Calu3 (cell line): ENCODE data around the gene NSD1. TPM values are rescaled to one million over a fixed set of nuclear protein-coding genes. Genes with fewer than 3 reads are reported as not detected.

Experiments
- BruUV-seq: library from RNA; stranded (reverse); fragments of 400-500 nt; replicated peaks from 2 replicates; lab custom pipeline; 2021; lab: Mats Ljungman, UMichigan
- CTCF ChIA-PET: fragments of 300-600 bp; sonication (Branson Sonifier 250); formaldehyde crosslinking; loops from one replicate; lab custom pipeline; 2022; ENCODE audit warnings: antibody characterized with exemption; lab: Charles Lee
- DNase-seq: peaks from one replicate; pipeline ENCODE4 v3.0.0; 2022
- H3K27ac Mint-ChIP-seq: one replicate; pipeline ENCODE4 v1.8.0; 2022; ENCODE audit warnings: mixed read lengths; ENCODE audit not compliant: unreplicated experiment
- H3K27me3 Mint-ChIP-seq: one replicate; pipeline ENCODE4 v1.8.0; 2022; ENCODE audit warnings: mixed read lengths; ENCODE audit not compliant: unreplicated experiment
- H3K36me3 Mint-ChIP-seq: one replicate; pipeline ENCODE4 v1.8.0; 2022; ENCODE audit warnings: mild to moderate bottlenecking, moderate library complexity, mixed read lengths; ENCODE audit not compliant: insufficient read depth, unreplicated experiment
- H3K4me1 Mint-ChIP-seq: one replicate; pipeline ENCODE4 v1.8.0; 2022; ENCODE audit warnings: mild to moderate bottlenecking, low read depth, mixed read lengths; ENCODE audit not compliant: unreplicated experiment
- H3K4me3 Mint-ChIP-seq: one replicate; pipeline ENCODE4 v1.8.0; 2022; ENCODE audit warnings: mild to moderate bottlenecking, low read depth, moderate library complexity, mixed read lengths; ENCODE audit not compliant: unreplicated experiment
- H3K9me3 Mint-ChIP-seq: one replicate; pipeline ENCODE4 v1.8.0; 2022; ENCODE audit warnings: low read depth, mixed read lengths; ENCODE audit not compliant: unreplicated experiment
- intact Hi-C: fragments of 100-400 bp; cut with micrococcal nuclease; formaldehyde crosslinking; loops from one replicate; pipeline ENCODE4 v1.10.0; 2022; ENCODE audit not compliant: unreplicated experiment
- total RNA-seq: library from RNA; stranded (reverse); gene quantifications from 2 replicates; pipeline ENCODE4 v1.2.3, GENCODE V29; 2022
- TF ChIP-seq, protein P1 (sequence below): fragments of 200-600 bp; IDR thresholded peaks from one replicate; pipeline ENCODE4 v1.8.0; 2022; ENCODE audit warnings: antibody characterized with exemption; ENCODE audit not compliant: unreplicated experiment

The NSD1 gene
- total RNA-seq, 1 experiment from 2014 or later: 61.4 TPM

DNA sequence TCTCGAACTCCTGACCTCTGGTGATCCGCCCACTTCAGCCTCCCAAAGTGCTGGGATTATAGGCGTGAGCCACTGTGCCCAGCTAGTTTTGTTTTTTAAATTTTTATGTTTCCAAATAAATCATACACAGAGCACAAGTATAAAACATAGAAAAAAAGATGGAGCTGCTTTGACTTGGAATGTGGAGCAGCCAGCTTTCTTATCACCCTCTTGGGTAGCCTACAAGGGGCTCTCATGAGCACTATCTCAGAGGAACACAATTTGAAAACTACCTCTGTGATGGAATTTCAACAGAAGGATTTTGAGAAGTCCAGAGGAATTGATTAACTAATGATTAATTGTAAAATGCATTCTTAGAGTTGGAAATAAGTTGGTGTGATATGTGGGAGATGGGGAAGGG lies 45.9 kb downstream of the NSD1 start:
- H3K27me3 Mint-ChIP-seq: no peaks in the 10 kb centered on the region
- BruUV-seq: no TSS peak
- no peak for DNase-seq
- H3K4me3 Mint-ChIP-seq: no peak overlapping the region
- no peak overlapping the region for H3K27ac Mint-ChIP-seq
- TF ChIP-seq, protein P1, sequence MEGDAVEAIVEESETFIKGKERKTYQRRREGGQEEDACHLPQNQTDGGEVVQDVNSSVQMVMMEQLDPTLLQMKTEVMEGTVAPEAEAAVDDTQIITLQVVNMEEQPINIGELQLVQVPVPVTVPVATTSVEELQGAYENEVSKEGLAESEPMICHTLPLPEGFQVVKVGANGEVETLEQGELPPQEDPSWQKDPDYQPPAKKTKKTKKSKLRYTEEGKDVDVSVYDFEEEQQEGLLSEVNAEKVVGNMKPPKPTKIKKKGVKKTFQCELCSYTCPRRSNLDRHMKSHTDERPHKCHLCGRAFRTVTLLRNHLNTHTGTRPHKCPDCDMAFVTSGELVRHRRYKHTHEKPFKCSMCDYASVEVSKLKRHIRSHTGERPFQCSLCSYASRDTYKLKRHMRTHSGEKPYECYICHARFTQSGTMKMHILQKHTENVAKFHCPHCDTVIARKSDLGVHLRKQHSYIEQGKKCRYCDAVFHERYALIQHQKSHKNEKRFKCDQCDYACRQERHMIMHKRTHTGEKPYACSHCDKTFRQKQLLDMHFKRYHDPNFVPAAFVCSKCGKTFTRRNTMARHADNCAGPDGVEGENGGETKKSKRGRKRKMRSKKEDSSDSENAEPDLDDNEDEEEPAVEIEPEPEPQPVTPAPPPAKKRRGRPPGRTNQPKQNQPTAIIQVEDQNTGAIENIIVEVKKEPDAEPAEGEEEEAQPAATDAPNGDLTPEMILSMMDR: no peak
- H3K9me3 Mint-ChIP-seq: no peaks in the 10 kb centered on the region
- no peaks in the 10 kb centered on the region for H3K36me3 Mint-ChIP-seq
- CTCF ChIA-PET: interaction anchor here (0.6 kb wide), 1 partner anchor 241 kb away, joined by 5 read pairs; no protein-coding TSS in a partner anchor
- intact Hi-C loops: no loop called here
- peaks cover 10% of the 10 kb centered on the region for H3K4me1 Mint-ChIP-seq

- no peak overlapping the region for H3K4me3 Mint-ChIP-seq
- no peak overlapping the region for H3K27ac Mint-ChIP-seq
- no peaks in the 10 kb centered on the region for H3K27me3 Mint-ChIP-seq
- CTCF ChIA-PET: no interaction called here
- no peak for DNase-seq
- no peaks in the 10 kb centered on the region for H3K36me3 Mint-ChIP-seq
- no peaks in the 10 kb centered on the region for H3K9me3 Mint-ChIP-seq
- intact Hi-C loops: loop anchor here (10.0 kb wide), 1 partner anchor 208 kb away; no protein-coding TSS in a partner anchor
- peaks cover 10% of the 10 kb centered on the region for H3K4me1 Mint-ChIP-seq
- BruUV-seq: no TSS peak
- TF ChIP-seq, protein P1: no peak
These were observed 49.6 kb downstream of the NSD1 start for GRCh38 chr5:177183142-177183541.

DNA sequence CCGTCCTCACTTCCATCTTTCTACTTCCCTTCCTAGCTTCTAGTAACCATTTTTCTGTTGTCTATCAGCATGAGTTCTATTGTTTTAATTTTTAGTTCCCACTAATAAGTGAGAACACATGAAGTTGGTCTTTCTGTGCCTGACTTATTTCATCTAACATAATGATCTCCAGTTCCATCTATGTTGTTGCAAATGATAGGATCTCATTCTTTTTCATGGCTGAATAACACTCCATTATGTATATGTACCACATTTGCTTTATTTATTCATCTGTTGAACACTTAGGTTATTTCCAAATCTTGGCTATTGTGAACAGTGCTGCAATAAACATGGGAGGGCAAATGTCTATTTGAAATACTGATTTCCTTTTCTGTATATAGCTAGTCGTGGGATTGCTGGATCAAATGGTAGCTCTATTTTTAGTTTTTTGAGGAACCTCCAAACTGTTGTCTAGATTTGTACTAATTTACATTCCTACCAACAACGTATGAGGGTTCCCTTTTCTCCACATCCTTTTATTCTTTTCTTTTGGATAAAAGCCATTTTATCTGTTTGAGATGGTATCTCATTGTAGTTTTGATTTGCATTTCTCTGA lies 50.3 kb downstream of the NSD1 start:
- TF ChIP-seq, protein P1: no peak
- Mint-ChIP-seq H3K27ac (no peak overlapping the region), H3K9me3 (no peaks in the 10 kb centered on the region), H3K4me1 (peaks cover 4% of the 10 kb centered on the region), H3K27me3 (no peaks in the 10 kb centered on the region), H3K36me3 (no peaks in the 10 kb centered on the region), H3K4me3 (no peak overlapping the region)
- CTCF ChIA-PET: interaction anchor here (0.6 kb wide), 1 partner anchor 10 kb away, joined by 8 read pairs; no protein-coding TSS in a partner anchor
- no peak for DNase-seq
- intact Hi-C loops: loop anchor here (10.0 kb wide), 1 partner anchor 209 kb away; no protein-coding TSS in a partner anchor
- no TSS peak for BruUV-seq

- intact Hi-C loops: loop anchor here (10.0 kb wide), 1 partner anchor 211 kb away; no protein-coding TSS in a partner anchor
- Mint-ChIP-seq H3K9me3 (no peaks in the 10 kb centered on the region), H3K4me3 (no peak overlapping the region), H3K27me3 (no peaks in the 10 kb centered on the region), H3K27ac (no peak overlapping the region), H3K4me1 (no peaks in the 10 kb centered on the region), H3K36me3 (no peaks in the 10 kb centered on the region)
- DNase-seq: no peak
- CTCF ChIA-PET: interaction anchor here (1.0 kb wide), 1 partner anchor 10 kb away, joined by 4 read pairs; no protein-coding TSS in a partner anchor
- TF ChIP-seq, protein P1: no peak
- BruUV-seq: no TSS peak
These were observed 52.4 kb downstream of the NSD1 start for GRCh38 chr5:177185993-177186392.
